PFSK-1 (cell line): Measurements from ENCODE around the gene CHST11.

Source experiments
- POLR2AphosphoS5 ChIP-seq: IDR thresholded peaks from 2 replicates; pipeline ENCODE4 v1.6.1; 2012; ENCODE audit warnings: low read depth, mild to moderate bottlenecking, control low read depth, low read length, moderate library complexity
- TAF1 ChIP-seq: IDR thresholded peaks from 2 replicates; pipeline ENCODE4 v1.6.1; 2012; ENCODE audit warnings: low read length, control low read depth, borderline replicate concordance; ENCODE audit not compliant: insufficient read depth

DNA sequence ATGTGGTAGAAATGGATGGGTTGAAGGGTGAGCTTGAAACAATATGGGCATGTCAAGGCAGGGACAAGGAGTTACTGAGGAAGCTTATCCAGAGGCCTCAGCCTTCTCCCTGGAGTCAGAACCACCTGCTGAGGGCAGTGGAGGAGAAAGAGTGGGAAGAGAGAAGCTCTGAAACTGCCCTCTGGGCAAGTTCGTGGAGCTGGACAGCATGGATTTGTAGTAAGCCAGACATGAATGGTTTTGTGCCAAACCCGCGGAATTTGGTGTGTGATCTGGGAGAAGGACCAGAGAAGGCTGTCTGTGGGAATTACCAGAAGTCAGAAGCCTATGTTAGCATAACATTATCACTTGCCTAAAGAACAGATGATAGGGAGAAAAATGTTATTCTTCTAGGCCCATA is 336.5 kb downstream of the CHST11 start:
- no peak for TF ChIP-seq TAF1
- no peak for TF ChIP-seq POLR2AphosphoS5
